ENCODE measurements around the gene CIRBP. TPM values are rescaled to one million over a fixed set of nuclear protein-coding genes. Genes with fewer than 3 reads are reported as not detected.
A peak's percentile ranks its signal among the peaks of the same experiment; 100 is the strongest.

The CIRBP gene
- total and polyA plus RNA-seq, 2 of the 13 experiments (the other 11 are each of a cell fraction or from before 2014, with no cell fraction given): 133 to 140 TPM

GRCh38 chr19:1290703-1291651 lies 21.8 kb downstream of the CIRBP start (continued):
- TF ChIP-seq, protein P1, sequence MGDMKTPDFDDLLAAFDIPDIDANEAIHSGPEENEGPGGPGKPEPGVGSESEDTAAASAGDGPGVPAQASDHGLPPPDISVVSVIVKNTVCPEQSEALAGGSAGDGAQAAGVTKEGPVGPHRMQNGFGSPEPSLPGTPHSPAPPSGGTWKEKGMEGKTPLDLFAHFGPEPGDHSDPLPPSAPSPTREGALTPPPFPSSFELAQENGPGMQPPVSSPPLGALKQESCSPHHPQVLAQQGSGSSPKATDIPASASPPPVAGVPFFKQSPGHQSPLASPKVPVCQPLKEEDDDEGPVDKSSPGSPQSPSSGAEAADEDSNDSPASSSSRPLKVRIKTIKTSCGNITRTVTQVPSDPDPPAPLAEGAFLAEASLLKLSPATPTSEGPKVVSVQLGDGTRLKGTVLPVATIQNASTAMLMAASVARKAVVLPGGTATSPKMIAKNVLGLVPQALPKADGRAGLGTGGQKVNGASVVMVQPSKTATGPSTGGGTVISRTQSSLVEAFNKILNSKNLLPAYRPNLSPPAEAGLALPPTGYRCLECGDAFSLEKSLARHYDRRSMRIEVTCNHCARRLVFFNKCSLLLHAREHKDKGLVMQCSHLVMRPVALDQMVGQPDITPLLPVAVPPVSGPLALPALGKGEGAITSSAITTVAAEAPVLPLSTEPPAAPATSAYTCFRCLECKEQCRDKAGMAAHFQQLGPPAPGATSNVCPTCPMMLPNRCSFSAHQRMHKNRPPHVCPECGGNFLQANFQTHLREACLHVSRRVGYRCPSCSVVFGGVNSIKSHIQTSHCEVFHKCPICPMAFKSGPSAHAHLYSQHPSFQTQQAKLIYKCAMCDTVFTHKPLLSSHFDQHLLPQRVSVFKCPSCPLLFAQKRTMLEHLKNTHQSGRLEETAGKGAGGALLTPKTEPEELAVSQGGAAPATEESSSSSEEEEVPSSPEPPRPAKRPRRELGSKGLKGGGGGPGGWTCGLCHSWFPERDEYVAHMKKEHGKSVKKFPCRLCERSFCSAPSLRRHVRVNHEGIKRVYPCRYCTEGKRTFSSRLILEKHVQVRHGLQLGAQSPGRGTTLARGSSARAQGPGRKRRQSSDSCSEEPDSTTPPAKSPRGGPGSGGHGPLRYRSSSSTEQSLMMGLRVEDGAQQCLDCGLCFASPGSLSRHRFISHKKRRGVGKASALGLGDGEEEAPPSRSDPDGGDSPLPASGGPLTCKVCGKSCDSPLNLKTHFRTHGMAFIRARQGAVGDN (CRISPR knock-in tag; IDR thresholded peaks at IDR 0.05): peak; percentile 94
- TF ChIP-seq SAP130 (CRISPR knock-in tag; IDR thresholded peaks at IDR 0.05; ENCODE audit: low read depth) (peak; percentile 95), HNF4G (IDR thresholded peaks at IDR 0.05; ENCODE audit: borderline replicate concordance, low read depth, low read length) (peak; percentile 88; the same call in 1 of the 2 replicates), HNF4G (CRISPR knock-in tag; IDR thresholded peaks at IDR 0.05; ENCODE audit: borderline replicate concordance, low read depth) (peak; percentile 95; the same call in 1 of the 2 replicates), SNRNP70 (IDR thresholded peaks at IDR 0.05; ENCODE audit: low read depth, low read length) (no peak), PHF5A (CRISPR knock-in tag; IDR thresholded peaks at IDR 0.05; ENCODE audit: low read depth, unreplicated experiment) (no peak), KDM2A (CRISPR knock-in tag; IDR thresholded peaks at IDR 0.05; ENCODE audit: borderline replicate concordance, low read depth) (peak; percentile 72), ZSCAN20 (CRISPR knock-in tag; IDR thresholded peaks at IDR 0.05; ENCODE audit: borderline replicate concordance) (0 out of 2 replicates have a peak, but pooled peaks have one; percentile 80), ZC3H4 (CRISPR knock-in tag; IDR thresholded peaks at IDR 0.05; ENCODE audit: borderline replicate concordance) (no peak), ZNF761 (CRISPR knock-in tag; conservative IDR thresholded peaks at IDR 0.05) (peak; percentile 88), GATA4 (IDR thresholded peaks at IDR 0.05; ENCODE audit: borderline replicate concordance, low read depth) (peak; percentile 1; the same call in 1 of the 2 replicates), ZNF260 (CRISPR knock-in tag; IDR thresholded peaks at IDR 0.05; ENCODE audit: borderline replicate concordance, low read depth) (no peak), MXD3 (CRISPR knock-in tag; IDR thresholded peaks at IDR 0.05) (peak; percentile 30)
- TF ChIP-seq, protein P2, sequence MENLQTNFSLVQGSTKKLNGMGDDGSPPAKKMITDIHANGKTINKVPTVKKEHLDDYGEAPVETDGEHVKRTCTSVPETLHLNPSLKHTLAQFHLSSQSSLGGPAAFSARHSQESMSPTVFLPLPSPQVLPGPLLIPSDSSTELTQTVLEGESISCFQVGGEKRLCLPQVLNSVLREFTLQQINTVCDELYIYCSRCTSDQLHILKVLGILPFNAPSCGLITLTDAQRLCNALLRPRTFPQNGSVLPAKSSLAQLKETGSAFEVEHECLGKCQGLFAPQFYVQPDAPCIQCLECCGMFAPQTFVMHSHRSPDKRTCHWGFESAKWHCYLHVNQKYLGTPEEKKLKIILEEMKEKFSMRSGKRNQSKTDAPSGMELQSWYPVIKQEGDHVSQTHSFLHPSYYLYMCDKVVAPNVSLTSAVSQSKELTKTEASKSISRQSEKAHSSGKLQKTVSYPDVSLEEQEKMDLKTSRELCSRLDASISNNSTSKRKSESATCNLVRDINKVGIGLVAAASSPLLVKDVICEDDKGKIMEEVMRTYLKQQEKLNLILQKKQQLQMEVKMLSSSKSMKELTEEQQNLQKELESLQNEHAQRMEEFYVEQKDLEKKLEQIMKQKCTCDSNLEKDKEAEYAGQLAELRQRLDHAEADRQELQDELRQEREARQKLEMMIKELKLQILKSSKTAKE (CRISPR knock-in tag; IDR thresholded peaks at IDR 0.05; ENCODE audit: borderline replicate concordance): peak; percentile 93
- TF ChIP-seq, protein P3, sequence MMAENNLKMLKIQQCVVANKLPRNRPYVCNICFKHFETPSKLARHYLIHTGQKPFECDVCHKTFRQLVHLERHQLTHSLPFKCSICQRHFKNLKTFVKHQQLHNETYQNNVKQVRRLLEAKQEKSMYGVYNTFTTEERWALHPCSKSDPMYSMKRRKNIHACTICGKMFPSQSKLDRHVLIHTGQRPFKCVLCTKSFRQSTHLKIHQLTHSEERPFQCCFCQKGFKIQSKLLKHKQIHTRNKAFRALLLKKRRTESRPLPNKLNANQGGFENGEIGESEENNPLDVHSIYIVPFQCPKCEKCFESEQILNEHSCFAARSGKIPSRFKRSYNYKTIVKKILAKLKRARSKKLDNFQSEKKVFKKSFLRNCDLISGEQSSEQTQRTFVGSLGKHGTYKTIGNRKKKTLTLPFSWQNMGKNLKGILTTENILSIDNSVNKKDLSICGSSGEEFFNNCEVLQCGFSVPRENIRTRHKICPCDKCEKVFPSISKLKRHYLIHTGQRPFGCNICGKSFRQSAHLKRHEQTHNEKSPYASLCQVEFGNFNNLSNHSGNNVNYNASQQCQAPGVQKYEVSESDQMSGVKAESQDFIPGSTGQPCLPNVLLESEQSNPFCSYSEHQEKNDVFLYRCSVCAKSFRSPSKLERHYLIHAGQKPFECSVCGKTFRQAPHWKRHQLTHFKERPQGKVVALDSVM (CRISPR knock-in tag; IDR thresholded peaks at IDR 0.05): peak; percentile 62
- TF ChIP-seq, protein P4, sequence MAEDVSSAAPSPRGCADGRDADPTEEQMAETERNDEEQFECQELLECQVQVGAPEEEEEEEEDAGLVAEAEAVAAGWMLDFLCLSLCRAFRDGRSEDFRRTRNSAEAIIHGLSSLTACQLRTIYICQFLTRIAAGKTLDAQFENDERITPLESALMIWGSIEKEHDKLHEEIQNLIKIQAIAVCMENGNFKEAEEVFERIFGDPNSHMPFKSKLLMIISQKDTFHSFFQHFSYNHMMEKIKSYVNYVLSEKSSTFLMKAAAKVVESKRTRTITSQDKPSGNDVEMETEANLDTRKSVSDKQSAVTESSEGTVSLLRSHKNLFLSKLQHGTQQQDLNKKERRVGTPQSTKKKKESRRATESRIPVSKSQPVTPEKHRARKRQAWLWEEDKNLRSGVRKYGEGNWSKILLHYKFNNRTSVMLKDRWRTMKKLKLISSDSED (CRISPR knock-in tag; IDR thresholded peaks at IDR 0.05): no peak

Measured in HepG2 (cell line).